HG03460 (cell line): ENCODE data around the gene EDEM2.
"Not testable (repeated sequence)": the region's sequence is repeated elsewhere in the genome, so short reads cannot be mapped to it uniquely, and the experiment has no call there.

Source experiments
- ATAC-seq: cut with Tn5 transposase; IDR thresholded peaks from one replicate; pipeline ENCODE4 v1.9.1; 2021; ENCODE audit not compliant: unreplicated experiment

Gene EDEM2, protein sequence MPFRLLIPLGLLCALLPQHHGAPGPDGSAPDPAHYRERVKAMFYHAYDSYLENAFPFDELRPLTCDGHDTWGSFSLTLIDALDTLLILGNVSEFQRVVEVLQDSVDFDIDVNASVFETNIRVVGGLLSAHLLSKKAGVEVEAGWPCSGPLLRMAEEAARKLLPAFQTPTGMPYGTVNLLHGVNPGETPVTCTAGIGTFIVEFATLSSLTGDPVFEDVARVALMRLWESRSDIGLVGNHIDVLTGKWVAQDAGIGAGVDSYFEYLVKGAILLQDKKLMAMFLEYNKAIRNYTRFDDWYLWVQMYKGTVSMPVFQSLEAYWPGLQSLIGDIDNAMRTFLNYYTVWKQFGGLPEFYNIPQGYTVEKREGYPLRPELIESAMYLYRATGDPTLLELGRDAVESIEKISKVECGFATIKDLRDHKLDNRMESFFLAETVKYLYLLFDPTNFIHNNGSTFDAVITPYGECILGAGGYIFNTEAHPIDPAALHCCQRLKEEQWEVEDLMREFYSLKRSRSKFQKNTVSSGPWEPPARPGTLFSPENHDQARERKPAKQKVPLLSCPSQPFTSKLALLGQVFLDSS

DNA sequence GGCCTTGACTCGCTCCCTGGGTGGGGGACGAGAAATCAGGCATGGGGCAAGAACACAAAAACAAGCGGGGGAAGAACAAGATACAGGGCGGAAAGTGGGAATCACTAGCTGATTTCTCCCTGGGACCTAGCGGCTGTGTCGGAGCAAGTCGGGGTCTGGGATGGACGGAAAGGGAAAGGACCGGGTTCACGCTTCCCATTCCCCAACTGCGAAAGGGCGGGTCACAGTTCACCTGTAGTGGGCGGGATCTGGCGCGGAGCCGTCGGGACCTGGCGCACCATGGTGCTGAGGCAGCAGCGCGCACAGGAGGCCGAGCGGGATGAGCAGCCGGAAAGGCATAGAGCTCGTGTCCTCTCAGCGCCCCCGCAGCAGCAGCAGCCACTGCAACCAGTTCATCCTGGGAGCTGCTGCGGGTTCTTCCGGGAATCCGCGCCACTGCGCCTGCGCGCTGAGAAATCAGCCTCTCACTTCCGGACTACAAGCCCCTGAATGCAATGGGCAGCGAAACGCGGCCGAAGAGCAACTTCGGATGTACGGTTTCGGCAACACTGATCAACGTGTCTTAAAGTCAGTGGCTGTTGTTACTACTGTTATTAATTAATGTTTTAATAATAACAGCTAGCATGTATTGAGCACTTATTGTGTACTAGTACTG lies at the start of gene EDEM2:
Gene EDEM2 (minus strand): TSS at position 417 of the 655 bp plus-strand sequence. CDS start 78 bp downstream, at position 339.
- ATAC-seq, result peak; percentile 54

DNA sequence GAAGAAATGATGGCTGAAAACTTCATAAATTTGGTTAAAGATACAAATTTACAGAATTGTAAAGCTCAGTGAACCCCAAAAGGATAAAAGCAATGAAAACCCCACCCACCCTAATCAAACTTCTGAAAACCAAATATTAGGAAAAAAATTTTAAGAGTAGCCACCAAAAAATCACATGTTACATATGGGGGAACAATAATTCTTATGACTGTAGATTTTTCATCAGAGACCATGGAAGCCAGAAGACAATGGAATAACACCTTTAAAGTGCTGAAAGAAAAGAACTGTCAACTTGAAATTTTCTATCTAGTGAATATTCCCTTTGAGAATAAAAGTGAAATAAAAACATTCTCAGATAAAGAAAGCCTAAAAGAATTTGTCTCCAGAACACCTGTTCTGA lies 49.2 kb upstream of the EDEM2 start:
- ATAC-seq, result no peak

DNA sequence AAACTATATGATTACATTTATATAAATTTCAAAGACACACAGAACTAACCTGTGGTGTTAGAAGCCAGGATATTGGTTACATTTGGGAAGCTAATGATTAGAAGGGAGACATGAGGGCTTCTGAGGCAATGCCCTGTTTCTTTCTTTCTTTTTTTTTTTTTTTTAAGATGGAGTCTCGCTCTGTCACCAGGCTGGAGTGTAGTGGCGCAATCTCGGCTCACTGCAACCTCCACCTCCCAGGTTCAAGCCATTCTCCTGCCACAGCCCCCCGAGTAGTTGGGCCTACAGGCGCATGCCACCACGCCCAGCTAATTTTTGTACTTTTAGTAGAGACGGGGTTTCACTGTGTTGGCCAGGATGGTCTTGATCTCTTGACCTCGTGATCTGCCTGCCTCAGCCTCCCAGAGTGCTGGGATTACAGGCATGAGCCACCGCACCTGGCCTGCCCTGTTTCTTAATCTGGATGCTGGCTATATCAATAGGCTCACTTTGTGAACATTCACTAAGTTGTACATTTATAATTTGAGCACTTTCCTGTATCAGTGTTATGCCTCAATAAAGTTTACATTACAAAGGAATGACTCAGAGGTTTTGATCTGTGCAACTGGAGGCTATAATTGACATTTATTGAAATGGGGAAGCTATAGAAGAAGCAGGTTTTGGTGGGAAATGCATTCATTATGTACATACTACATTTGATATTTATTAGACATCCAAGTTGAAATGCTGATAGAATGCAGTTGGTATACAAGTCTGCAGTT lies 46.1 kb upstream of the EDEM2 start:
- not testable (repeated sequence) for ATAC-seq

DNA sequence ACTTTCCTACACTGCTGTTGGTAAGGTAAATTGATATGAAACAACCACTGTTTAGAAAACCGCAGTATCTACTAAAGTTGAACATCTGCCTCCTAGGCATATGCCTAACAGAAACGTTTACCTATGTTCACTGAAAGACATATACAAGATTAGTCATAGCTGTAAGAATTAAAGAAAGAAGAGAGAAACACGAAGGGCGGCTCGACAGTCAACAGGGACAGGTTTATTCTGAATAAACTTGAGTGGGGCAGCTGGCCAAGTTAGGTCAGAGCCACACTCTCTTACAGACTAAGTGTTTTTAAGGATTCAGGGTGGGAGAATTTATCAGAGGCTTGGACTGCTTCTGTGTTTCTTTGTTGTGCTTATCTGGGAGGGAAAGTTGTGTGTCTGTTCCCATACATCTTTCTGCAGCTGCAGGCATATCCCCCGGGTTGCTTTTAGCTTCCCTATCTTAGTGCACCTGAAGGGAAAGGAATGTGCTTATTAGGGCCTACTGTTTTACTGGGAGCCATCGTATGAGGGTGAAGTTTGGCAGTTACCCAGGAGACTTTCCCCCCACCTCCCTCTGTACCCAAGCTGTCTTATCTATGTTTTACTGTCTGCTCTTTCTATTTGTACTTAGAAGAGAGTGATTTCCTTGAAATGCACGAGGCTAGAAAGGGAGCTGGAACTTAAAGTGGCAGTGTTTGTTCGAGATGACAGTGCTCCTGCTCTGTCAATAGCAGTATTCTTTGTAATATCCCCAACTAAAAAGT lies 45.2 kb upstream of the EDEM2 start:
- ATAC-seq, result no peak

DNA sequence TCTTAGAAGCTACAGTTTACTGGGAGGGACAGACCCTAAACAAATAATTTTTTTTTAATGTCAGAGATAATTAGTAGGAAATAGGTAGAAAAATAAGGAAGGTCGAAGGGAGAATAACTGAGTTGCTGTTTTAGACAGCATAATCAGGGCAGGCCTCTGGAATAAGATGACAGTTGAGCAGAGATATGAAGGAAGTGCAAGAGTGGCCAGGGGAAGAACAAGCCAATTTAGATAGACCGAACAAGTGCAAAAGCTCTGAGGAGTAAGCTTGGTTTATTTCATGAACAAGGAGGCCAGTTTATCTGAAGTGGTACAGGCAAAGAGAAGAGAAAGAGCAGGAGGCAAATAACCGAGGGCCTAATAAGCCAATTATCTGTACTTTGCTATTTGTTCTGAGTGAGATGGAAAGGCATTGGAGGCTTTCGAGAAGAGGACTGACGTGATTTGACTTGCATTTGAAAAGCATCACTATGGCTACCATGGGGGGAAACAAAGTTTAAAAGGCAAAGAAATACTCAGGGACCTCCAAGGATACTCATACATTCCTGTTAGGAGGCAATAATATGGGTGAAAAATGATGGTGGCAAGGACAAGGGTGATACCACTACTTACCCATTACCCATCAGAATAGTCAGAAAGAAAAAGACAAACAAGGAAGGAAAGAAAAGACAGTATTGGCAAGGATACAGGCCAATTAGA lies 44.4 kb upstream of the EDEM2 start:
- ATAC-seq, result no peak

DNA sequence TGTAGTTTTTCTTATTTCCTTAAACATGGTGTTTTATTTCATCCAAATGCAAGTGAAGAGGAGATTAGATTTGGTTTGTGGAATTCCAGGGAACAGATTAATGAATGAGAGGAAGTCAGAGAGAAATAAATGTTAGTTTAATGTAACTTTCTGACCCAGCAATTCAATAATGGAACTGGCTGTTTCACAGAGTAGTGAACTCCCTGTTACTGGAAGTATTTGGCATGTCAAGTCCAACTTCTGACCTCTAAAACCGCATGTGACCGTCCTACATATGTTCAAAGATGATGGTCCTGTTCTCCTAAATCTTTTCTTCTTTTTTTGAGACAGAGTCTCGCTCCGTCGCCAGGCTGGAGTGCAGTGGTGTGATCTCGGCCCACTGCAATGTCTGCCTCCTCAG lies 43.4 kb upstream of the EDEM2 start:
- ATAC-seq, result no peak

DNA sequence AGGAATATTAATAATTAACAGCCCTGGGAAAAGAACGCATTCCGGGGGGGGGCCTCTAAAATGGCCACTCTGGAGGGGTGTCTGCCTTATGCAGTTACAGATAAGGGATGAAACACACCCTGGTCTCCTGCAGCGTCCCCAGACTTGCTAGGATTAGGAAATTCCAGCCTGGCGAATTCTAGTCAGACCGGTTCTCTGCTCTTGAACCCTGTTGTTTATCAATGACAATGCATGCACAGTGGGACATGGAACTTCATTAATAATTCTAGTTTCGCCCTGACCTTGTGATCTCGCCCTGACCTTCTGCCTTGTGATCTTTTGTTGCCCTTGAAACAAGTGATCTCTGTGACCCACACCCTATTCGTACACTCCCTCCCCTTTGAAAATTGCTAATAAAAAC lies 42.1 kb upstream of the EDEM2 start:
- not testable (repeated sequence) for ATAC-seq

DNA sequence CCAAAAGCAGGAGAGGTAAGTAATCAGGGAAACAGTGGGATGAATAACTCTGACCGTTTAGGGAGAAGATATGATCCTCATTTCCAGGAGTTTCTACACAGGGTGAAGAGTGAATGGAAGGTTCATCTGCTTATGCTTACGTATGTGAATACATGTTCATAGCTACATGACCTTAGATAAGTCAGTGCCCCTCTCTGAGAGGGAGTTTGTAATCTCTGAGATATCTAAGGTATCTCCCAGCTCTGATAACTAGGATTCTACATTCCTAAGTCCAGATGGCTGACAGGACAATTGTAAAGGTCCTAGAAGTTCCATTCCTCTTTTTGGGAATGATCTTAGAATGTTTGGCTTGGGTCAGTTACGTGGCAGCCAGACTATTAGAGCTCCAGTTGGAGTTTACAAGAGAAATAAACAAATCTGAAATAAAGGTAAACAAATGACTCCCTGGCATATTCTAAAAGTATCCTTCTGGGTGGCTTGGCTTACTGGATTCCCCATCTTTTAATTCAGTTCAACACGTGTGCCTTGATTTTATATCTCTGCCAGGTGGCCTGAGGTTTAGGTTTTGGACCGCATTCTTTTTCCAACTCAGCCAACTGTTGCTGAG lies 40.6 kb upstream of the EDEM2 start:
- no peak for ATAC-seq

DNA sequence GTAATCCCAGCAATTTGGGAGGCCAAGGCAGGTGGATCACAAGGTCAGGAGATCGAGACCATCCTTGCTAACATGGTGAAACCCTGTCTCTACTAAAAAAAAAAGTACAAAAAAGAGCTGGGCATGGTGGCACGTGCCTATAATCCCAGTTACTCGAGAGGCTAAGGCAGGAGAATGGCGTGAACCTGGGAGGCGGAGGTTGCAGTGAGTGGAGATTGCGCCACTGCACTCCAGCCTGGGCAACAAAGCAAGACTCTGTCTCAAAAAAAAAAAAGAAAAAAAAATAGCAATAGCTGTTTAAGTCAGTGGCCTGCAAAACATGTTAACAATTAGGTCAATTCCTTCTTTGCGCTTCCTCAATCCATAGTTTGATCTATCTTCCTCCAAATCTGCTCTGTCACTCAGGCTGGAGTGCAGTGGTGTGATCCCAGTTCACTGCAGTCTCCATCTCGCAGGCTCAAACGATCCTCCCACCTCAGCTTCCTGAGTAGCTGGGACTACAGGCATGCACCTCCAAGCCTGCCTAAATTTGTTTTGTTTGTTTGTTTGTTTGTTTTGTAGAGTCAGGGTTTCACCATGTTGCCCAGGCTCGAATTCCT lies 39.7 kb upstream of the EDEM2 start:
- not testable (repeated sequence) for ATAC-seq

DNA sequence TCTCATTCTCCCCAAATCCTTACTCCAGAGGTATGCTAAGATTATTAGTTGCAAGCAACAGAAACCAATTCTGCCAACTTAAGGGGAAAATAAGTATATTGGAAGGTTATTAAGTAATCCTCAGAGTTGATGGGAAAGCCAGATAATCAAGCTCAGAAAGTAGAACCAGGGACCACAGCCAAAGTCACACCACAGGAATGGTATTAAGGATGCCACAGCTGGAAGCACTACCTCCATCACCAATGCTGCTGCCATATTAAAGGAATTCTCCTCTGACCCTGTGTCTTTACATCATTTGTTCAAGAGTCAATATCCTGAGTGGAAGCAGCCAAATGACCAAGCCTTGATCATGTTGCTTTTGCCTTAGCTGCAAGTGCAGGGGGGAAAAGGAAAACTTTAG lies 34.6 kb upstream of the EDEM2 start:
- ATAC-seq, result no peak

DNA sequence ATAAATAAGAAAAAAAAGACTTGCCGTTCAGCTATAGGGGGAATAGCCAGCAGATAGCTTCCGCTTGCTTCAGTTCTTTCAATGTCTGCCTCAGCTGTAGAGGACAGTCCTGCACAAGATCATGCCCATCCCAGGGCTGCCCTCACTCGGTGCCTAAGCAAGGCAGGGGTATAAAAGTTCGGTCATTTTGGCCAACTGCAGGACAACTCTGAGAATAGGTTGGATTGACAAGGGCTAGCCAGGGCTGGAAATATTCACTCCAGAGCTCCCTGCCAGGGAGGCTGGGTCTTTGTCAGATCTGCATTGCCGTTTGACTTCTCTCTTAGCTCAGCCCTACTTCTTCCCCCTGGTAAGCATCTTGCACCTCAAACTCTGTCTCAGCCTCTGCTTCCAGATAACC lies 33.1 kb upstream of the EDEM2 start:
- no peak for ATAC-seq

DNA sequence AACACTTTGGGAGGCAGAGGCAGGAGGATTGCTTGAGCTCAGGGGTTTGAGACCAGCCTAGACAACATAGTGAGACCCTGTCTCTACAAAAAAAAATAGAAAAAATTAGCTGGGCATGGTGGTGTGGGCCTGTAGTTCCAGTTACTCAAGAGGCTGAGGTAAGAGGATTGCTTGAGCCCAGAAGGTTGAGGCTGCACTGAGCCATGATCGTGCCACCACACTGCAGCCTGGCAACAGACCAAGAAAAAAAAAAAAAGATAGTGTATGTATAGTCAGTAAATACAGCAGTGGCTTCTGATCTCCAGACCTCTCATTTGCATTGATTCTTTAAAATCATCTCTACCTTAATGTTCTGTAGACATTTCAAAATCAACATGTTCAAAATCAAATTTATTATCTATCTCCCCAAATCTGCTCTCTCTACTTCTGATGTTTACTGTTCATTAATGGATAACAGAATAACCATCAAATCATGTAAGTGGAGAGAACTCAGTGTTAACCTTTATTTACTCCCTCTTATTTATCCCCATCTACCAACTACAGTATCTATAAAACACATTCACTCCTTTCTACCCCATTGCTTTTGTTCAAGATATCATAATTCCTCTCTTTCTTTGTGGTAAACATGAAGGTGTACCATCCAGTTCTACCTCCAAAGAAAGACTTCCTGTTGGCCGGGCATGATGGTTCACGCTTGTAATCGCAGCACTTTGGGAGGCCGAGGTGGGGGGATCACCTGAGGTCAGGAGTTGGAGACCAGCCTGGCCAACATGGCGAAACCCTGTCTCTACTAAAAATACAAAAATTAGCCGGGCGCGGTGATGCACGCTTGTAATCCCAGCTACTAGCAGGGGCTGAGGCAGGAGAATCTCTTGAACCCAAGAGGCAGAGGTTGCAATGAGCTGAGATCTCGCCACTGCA lies 32.4 kb upstream of the EDEM2 start:
- ATAC-seq, result no peak

DNA sequence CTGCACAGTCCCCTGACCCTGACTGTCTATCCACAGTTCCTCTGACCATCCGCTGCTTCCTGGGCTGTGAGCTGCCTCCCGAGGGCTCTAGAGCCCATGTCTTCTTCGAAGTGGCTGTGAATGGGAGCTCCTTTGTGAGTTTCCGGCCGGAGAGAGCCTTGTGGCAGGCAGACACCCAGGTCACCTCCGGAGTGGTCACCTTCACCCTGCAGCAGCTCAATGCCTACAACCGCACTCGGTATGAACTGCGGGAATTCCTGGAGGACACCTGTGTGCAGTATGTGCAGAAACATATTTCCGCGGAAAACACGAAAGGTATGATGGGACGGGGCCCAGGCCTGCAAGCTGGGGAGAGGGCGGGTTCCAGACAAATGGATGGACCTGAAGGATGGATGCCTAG lies 29.0 kb upstream of the EDEM2 start:
- ATAC-seq, result no peak

DNA sequence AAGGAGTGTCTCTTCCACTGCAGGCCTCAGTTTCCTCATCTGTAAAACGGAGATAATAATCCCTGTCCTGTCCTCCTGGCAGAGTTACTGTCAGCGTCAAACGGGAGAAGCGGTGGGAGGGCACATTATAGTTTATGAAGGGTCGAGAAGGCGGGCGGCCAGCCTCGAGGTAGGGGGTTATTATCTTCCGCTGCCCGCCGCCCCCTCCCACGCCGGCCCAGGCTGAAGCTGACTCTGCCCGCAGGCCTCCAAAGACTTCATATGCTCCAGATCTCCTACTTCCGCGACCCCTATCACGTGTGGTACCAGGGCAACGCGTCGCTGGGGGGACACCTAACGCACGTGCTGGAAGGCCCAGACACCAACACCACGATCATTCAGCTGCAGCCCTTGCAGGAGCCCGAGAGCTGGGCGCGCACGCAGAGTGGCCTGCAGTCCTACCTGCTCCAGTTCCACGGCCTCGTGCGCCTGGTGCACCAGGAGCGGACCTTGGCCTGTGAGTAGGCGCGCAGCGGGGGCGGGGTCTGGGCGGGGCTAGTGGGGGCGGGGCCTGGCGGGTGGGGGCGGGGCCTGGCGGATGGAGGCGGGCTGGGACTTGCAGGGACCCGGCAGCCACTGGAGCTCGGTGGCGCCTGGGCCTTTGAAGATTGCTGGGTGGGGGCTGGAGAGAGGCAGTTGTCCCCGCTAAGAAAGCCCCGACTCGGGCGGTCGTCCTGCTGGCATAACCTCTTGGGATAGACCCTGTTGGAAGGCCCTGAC lies 27.5 kb upstream of the EDEM2 start:
- no peak for ATAC-seq

DNA sequence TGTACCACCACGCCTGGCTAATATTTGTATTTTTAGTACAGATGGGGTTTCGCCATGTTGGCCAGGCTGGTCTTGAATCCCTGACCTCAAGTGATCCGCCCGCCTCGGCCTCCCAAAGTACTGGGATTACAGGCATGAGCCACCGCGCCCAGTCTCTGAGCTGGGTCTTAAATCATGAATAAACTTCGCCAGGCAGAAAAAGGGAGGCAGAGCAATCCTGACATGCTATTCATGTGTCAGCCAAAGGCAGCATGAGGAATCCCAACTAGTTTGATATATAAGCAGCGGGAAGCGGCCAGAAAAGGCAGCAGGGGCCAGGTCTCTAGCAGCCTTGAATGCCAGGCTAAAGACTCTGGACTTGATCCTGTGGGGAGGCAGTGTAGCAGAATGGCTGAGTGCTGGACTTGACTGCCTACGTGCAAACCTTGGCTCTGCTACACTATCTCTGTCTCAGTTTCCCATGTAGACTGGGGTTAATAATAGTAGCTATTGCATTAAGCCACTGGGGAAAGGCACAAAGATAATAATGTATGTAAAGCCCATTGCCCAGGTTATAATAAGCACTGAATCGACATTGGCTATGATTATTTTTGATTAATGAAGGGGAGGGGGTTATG lies 26.5 kb upstream of the EDEM2 start:
- ATAC-seq, result no peak

DNA sequence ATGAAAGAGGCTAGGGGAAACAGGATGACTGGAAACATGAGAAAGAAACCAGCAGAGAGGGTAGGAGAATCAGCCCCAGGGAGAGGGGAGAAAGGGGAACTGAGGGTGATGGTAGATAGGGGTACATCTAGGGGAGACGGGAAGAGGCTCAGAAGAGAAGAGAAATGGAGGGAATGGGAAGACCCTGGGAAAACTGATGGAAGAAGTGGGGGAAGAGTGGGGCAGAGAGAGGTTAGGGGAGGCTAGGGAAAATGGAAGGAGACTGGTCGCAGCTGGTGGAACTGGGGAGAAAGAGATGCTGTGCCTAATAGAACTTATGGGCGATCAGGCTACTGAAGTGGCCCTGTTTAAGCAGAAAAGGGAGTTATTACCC lies 25.3 kb upstream of the EDEM2 start:
- no peak for ATAC-seq

DNA sequence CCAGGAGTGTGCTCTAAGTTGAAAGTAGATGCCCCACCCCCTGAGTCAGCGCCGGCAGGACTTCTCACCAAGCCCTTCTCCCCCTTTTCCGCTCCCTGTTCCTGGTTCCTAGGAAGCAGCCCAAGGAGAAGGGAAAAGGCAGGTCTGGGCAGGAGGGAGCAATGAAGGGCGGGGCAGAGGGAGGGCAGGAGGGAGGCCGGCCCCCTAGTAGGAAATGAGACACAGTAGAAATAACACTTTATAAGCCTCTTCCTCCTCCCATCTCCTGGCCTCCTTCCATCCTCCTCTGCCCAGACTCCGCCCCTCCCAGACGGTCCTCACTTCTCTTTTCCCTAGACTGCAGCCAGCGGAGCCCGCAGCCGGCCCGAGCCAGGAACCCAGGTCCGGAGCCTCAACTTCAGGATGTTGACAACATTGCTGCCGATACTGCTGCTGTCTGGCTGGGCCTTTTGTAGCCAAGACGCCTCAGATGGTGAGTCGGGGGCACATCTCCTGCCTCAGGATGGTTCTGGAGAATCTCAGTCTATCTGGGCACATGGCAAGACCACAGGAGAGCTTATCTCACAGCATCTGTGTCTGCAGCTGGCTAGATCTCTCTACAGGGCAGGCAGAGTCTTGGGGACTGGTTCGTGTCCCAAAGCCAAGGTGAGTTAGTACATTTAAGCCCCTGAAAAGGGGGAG lies 24.8 kb upstream of the EDEM2 start, which contains the start of gene PROCR:
Gene PROCR (plus strand): TSS at position 320 of the 681 bp plus-strand sequence. CDS start 83 bp downstream, at position 403.
- no peak for ATAC-seq
